Right hindlimb (tissue), 1 donor: ENCODE results near the gene ITSN1.
"Not testable (repeated sequence)": the region's sequence is repeated elsewhere in the genome, so short reads cannot be mapped to it uniquely, and the experiment has no call there.

Source experiments
- DNase-seq: peaks from one replicate; pipeline ENCODE4 v3.0.0-alpha.2; 2018

ITSN1 gene

GRCh38 chr21:33642027-33642895 lies at the start of gene ITSN1:
Gene ITSN1 (plus strand): TSS chr21:33642501. CDS start chr21:33718829, 76,328 bp downstream.
- DNase-seq = peak; percentile 100

DNA sequence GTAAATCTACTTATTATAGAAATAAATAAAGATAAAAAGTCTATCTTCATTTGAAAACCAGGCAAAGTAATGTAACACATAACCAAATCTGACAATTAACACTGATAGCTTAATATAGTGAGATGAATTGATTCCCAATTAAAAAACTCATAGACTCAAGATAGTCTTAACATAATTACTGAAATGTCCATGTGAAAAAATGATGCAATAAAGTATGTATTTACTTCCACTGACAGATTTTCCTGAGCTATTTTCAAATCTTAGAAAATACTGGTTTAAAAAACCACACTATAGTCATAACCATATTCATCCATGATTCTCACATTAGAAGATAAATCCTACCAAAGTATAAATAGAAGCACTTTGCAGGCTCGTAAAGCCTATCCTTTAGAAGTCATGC lies 44.2 kb upstream of the ITSN1 start:
- no peak for DNase-seq

DNA sequence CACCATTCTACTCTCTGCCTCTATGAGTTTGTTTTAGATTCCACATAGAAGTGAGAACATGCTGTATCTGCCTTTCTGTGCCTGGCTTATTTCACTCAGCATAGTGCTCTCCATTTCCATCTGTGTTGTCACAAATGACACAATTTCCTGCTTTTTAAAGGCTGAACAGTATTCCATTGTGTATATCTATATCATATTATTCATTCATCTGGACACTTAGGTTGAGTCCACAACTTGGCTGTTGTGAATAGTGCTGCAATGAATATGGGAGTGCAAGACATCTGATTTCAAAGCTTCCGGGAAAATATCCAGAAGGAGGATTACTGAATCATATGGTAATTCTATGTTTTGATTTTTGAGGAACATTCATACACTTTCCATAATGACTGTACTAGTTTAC lies 33.7 kb upstream of the ITSN1 start:
- DNase-seq = no peak

DNA sequence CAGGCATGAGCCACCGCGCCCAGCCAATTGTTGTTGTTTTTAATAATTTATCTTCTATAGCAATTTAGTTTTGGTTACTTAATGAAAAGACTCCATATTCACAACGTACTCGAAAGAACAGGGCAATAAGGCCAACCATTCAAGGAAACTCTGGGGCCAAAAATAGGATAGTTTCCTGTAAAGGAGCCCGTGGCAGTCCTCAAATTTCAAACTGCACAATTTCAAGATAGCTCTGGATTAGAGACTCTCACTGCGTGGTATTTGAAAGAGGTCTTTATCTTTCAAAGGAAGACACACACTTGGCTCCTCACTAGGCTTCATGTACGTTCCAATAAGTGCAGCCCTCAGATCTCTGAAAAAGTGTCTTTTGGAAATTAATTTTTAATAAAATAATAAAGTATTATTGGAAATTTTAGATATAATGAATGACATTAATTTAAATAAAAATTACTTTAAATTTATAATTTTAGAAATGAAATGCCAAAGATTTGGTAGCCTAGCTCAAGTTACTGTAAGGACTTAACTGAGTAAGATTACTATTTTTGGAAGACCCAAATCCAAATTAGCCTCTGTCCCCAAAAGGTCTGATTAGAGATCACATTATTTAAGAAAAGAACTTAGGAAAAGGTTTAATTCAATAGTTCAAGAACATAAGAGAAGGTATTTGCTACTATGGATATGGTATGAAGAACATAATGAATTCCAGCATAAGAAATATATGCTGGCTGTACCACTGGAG lies 31.1 kb upstream of the ITSN1 start:
- DNase-seq = no peak

DNA sequence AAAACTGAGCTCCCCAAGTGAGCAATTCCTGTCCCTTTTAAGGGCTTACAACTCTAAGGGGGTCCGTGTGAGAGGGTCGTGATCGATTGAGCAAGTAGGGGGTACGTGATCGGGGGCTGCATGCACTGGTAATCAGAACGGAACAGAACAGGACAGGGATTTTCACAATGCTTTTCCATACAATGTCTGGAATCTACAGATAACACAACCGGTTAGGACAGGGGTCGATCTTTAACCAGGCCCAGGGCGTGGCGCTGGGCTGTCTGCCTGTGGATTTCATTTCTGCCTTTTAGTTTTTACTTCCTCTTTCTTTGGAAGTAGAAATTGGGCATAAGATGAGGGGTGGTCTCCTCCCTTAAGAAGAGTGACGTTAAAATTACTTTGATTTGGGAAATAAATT lies 24.7 kb upstream of the ITSN1 start:
- DNase-seq = not testable (repeated sequence)

DNA sequence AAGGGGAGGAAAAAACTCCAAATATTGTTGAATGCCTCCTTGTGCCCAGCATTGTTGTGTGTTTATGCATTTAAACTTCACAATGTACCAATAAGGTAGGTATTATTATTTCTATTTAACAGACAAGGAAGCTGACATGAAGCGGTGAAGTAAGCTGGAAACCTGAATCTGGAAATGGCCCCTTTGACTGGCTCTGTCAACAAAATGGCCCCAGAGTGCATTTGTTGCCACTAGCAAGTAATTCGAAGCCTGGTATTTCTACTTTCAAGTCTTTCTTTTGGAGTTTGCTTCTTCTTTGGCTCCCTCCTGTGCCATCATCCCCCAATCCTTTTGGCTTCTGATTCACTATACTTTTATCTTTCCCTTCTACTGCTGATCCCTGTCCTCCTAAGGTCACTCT lies 23.9 kb upstream of the ITSN1 start:
- DNase-seq = no peak

DNA sequence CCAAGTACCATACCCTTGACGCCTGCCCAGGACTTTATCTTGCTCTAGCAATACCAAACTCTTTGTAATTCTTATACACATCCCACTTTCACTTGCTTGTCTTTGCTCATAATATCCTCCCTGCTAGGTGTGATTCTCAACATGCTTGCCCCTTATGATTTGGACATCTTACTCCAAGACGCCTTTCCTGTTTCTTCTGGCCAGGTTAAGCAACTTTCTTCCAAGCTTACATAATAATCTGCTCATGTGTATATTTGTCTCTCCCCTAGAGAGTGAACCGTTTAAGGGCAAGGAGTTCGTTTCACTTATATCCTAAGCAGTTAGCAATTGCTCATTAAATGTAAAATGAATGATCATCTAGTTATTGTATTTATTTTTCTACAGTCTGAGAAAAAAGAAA lies 22.6 kb upstream of the ITSN1 start:
- no peak for DNase-seq

GRCh38 chr21:33622253-33622652 lies 20.0 kb upstream of the ITSN1 start:
- DNase-seq = no peak

- DNase-seq = not testable (repeated sequence)
Measured at GRCh38 chr21:33626151-33626550, 16.1 kb upstream of the ITSN1 start.

DNA sequence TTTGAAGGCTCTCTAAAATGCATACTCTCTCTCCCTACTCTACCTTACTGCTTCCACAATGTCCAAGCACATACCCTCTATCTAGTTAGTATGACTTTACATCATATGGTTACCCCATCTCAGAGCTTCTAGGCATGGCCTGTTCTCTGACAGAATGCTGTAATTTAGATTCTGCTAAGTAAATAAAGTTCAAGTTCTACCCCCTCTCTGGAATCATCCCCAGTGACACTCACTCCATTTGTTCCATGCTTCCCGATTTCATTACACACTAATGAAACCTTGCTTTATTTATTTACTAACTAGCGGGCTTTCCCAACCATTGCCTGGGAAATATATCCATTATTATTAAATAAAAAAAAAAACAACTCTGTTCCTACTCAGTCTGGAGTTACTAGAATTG lies 8.0 kb upstream of the ITSN1 start:
- no peak for DNase-seq

- DNase-seq = peak; percentile 33
Measured at GRCh38 chr21:33640697-33641351, 1.5 kb upstream of the ITSN1 start.

DNA sequence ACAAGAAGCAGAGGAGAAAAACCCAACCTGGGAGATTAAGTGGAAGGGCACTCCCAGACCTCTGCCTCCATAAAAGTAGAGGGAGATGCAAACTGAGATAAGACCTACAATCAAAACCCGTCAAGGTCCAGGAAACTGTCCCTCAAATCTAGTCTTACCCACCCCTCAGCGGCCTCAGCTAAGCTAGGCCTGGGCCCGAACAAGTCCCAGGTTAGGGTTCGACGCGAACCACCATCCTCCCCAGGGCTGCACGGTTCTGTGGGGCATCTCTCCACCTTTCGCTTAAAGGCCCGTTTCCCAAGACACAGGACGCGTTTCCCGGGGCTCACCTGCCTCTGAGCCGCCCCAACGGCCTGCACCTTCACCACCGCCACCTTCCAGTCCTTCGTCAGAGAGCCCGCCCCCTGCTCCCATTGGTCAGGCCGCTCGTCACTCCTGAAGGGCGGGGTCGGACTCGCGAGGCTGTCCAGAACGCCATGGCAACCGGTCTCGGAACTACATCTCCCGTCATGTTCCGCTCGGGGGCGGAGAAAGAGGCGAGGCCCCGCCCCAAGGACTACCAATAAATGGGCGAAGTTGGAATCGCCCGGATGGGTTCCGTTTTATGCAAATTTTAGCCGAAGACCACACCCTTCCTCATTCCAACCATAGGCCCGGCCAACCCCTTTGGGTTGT lies 812 bp upstream of the ITSN1 start, which contains the start of gene CRYZL1:
CRYZL1 (minus strand) TSS at position 390 of the 675 bp plus-strand sequence. CDS start 10,190 bp downstream, outside the sequence.
- peak; percentile 100 for DNase-seq

- peak; percentile 56 for DNase-seq
Measured at GRCh38 chr21:33642896-33643657, 776 bp downstream of the ITSN1 start.

DNA sequence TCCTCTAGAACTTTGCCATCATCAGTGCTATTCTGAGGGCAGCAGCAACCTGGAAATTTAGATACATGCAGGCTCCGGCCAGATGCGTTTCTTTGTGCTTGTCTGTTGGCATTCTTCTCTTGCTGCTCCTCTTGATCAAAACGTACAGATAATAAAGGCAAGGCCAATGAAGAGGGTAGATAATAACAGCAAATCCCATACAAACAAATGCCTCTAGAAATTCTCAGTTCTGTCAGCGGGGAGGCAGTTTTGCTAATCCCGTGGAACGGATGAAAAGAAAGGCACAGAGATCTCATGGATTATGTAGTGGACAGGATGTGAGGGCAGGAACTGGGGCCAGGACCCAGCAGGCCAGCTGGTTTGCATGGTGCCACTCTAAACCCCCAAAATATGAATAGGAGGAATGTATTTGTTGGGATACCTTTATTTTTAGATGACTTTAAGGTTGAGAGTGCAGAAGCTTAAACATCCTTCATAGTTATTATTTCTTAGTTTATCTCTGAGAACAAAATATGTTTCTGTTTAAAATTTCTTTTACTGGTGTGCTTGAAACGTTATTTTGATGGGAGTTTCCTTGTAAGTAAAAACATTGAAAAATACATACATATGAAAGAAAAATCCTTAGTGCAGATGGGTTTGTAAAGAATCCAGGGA lies 1.5 kb downstream of the ITSN1 start:
- peak; percentile 22 for DNase-seq

DNA sequence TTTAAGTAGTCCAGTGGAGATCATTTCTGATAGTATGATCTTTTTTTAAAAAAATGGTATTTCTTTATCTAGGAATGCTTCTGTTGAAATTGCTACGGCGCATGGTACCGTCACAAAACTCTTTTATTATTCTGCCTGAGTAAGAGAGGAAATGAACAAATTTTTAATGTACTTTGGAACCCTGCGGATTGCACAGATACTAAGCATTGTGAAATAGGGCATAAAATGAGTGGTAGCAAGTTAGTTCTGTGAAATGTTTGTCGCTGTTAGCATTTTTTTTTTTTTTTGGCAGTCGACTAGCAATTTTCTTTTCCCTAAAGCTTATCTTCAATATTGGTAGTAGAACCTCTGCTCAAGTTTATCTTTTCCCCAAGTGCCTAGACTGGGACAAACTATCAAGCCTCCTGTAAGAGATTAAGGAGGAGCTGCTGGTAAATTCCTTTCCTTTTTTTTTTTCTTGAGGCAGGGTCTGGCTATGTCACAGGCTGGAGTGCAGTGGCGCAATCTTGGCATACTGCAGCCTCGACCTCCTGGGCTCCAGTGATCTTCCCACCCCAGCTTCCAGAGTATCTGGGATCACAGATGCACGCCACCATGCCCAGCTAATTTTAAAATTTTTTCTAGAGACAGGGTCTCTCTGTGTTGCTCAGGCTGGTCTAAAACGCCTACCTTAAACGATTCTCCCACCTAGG lies 2.2 kb downstream of the ITSN1 start:
- DNase-seq = no peak

DNA sequence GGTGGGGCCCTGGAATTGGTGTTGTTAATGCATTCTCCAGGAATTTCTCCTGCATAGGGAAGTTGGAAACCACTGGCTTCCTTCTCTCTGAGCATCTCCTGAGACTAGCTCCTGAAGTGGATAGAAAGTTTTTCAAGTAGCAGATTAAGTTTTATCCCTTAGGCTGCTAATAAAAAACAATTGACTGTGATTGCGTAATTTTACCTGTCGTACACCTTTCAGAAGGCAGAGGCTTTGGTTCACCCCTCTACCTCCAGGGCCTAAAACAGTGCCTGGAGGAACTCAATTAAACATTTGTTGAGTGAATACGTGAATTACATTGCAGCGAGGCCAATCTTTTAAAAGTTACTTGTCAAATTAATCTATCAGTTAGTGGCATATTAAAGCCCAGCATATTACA lies 3.4 kb downstream of the ITSN1 start:
- DNase-seq = no peak

DNA sequence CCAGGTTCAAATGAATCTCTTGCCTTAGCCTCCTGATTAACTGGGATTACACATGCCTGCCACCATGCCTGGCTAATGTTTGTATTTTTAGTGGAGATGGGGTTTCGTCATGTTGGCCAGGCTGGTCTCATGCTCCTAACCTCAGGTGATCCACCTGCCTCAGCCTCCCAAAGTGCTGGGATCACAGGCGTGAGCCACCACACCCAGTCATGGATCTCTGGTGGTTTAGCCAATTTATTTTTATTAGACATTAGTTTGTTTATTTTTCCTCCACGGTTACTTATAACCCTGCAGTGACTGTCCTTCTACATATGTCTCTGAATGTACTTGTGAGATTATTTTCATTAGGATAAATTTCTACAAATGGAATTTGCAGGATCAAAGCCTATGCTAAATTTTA lies 5.3 kb downstream of the ITSN1 start:
- DNase-seq = no peak

DNA sequence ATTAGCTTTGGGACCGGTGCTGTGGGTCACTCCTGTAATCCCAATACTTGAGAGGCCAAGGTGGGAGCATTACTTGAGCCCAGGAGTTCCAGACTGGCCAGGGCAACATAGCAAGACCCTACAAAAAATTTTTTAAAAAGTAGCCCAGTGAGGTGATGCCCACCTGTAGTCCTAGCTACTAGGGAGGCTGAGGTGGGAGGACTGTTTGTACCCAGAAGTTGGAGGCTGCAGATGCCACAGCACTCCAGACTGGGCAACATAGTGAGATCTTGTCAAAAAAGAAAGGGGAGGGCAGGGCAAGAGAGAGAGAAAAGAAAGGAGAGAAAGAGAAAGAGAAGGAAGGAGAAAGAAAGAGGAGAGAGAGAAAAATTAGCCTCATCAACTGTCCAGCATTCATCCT lies 6.3 kb downstream of the ITSN1 start:
- DNase-seq = no peak

- DNase-seq = no peak
Measured at GRCh38 chr21:33650230-33650629, 7.9 kb downstream of the ITSN1 start.

DNA sequence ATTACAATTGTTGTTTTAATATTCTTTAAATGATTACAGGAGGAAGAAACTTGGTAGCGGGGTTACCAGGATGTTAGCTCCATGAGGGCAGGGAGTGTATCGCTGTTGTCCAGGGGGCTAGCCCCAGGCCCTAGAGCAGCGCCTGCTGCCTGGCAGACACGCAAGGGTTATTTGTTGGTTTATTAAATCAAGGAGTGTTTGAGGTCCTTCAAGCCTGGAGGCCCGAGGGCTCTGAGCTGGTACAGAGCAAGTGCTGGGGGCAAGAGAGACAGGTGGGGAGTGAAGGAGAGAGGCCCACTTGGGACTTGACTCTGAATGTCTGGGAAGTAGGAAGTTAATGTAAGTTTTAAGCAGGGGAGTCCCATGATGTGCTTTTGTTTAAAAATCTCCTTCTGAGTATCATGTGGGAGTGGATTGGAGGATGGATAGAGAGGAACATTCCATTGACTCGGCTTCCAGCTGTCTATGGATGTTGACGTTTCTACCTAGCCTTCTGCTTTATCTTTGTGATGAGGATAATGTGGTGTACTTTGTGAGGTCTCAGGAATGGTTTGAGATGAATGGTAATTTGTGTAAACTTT lies 8.7 kb downstream of the ITSN1 start:
- DNase-seq = no peak
